ENCODE measurements around the gene FOXD4.
"Not testable (repeated sequence)": the region's sequence is repeated elsewhere in the genome, so short reads cannot be mapped to it uniquely, and the experiment has no call there.

- not testable (repeated sequence) for TF ChIP-seq CTCF, POLR2A, EP300 (IDR thresholded peaks at IDR 0.05)
These were observed 848 bp downstream of the FOXD4 start for GRCh38 chr9:117144-117994.
